BJ (cell line): ENCODE measurements around the gene RAP1GAP. TPM values are rescaled to one million over a fixed set of nuclear protein-coding genes. Genes with fewer than 3 reads are reported as not detected.

Experiments used
- CTCF ChIA-PET: fragments of 350-600 bp; formaldehyde crosslinking; extraction: SDS; loops from one replicate; lab custom pipeline; 2021; ENCODE audit warnings: antibody characterized with exemption, inconsistent platforms; lab: Yijun Ruan, JAX
- POLR2A ChIA-PET: fragments of 300-600 bp; sonication (Branson Sonifier 250); formaldehyde crosslinking; extraction: SDS; loops from one replicate; lab custom pipeline; 2021; ENCODE audit warnings: antibody characterized with exemption; lab: Charles Lee
- DNase-seq: peaks from one replicate; pipeline ENCODE4 v3.0.0-alpha.2; 2011; ENCODE audit warnings: low read depth
- H3K27me3 ChIP-seq: 2 replicates; pipeline ENCODE4 v1.6.0; 2011; ENCODE audit warnings: low read length; ENCODE audit not compliant: control insufficient read depth, insufficient read depth
- H3K36me3 ChIP-seq: 2 replicates; pipeline ENCODE4 v1.5.1; 2011; ENCODE audit warnings: low read length; ENCODE audit not compliant: control insufficient read depth, insufficient read depth
- H3K4me3 ChIP-seq: 2 replicates; pipeline ENCODE4 v1.5.1; 2011; ENCODE audit warnings: low read depth, mild to moderate bottlenecking, control low read depth, low read length
- CTCF ChIP-seq: IDR thresholded peaks from 2 replicates; pipeline ENCODE4 v1.5.1; 2011; ENCODE audit warnings: low read depth, mild to moderate bottlenecking, control low read depth, inconsistent platforms, low read length, moderate library complexity; ENCODE audit not compliant: insufficient read depth
- polyA plus RNA-seq: library from polyadenylated mRNA; depleted of rRNA; stranded (reverse); fragments of >200 nt; gene quantifications from 2 replicates; pipeline ENCODE4 v1.2.3, GENCODE V29; 2011

The RAP1GAP gene
- polyA plus RNA-seq, 1 experiment, result 0.16 TPM

- no peak for TF ChIP-seq CTCF
- CTCF ChIA-PET, result interaction anchor here (0.6 to 6.7 kb wide), 28 partner anchors 9 to 378 kb away, joined by 3 to 51 read pairs (median 4); partner anchors contain the start of gene ALPL
- Histone ChIP-seq H3K36me3 (no peaks in the 10 kb centered on the region), H3K4me3 (no peak overlapping the region), H3K27me3 (peaks cover 2% of the 10 kb centered on the region)
- DNase-seq, result no peak
- POLR2A ChIA-PET, result no interaction called here
These were observed 73.0 kb downstream of the RAP1GAP start for GRCh38 chr1:21596174-21596573.

- ChIA-PET CTCF (interaction anchor here (0.6 to 6.7 kb wide), 31 partner anchors 8 to 377 kb away, joined by 3 to 51 read pairs (median 4); partner anchors contain the start of gene ALPL), POLR2A (no interaction called here)
- Histone ChIP-seq H3K4me3 (no peak overlapping the region), H3K27me3 (peaks cover 6% of the 10 kb centered on the region), H3K36me3 (no peaks in the 10 kb centered on the region)
- no peak for DNase-seq
- TF ChIP-seq CTCF, result peak; percentile 81
These were observed 73.9 kb downstream of the RAP1GAP start for GRCh38 chr1:21594935-21595897.

GRCh38 chr1:21594501-21594900 is 74.7 kb downstream of the RAP1GAP start:
- DNase-seq, result no peak
- no peak overlapping the region for H3K4me3 ChIP-seq
- no peaks in the 10 kb centered on the region for H3K36me3 ChIP-seq
- TF ChIP-seq CTCF, result no peak
- ChIA-PET POLR2A (no interaction called here), CTCF (interaction anchor here (0.6 to 6.7 kb wide), 10 partner anchors 12 to 370 kb away, joined by 3 to 51 read pairs (median 3); no protein-coding TSS in a partner anchor)
- H3K27me3 ChIP-seq, result peaks cover 6% of the 10 kb centered on the region

GRCh38 chr1:21593231-21593630 is 75.9 kb downstream of the RAP1GAP start:
- Histone ChIP-seq H3K27me3 (peaks cover 6% of the 10 kb centered on the region), H3K4me3 (no peak overlapping the region), H3K36me3 (no peaks in the 10 kb centered on the region)
- TF ChIP-seq CTCF, result no peak
- no peak for DNase-seq
- ChIA-PET POLR2A (no interaction called here), CTCF (interaction anchor here (1.7 to 6.7 kb wide), 3 partner anchors 84 to 369 kb away, joined by 3 to 51 read pairs (median 4); partner anchors contain the start of gene ALPL)

GRCh38 chr1:21592086-21592865 is 76.9 kb downstream of the RAP1GAP start:
- peaks cover 6% of the 10 kb centered on the region for H3K27me3 ChIP-seq

More at GRCh38 chr1:21592086-21592865, 76.9 kb downstream of the RAP1GAP start:
- Histone ChIP-seq H3K4me3 (no peak overlapping the region), H3K36me3 (no peaks in the 10 kb centered on the region)
- TF ChIP-seq CTCF, result no peak
- ChIA-PET POLR2A (no interaction called here), CTCF (interaction anchor here (1.8 to 6.7 kb wide), 2 partner anchors 83 to 223 kb away, joined by 4 to 51 read pairs; partner anchors contain the start of gene ALPL)
- DNase-seq, result no peak
